Fibroblast of the aortic adventitia (primary cell): ENCODE results near the gene POU3F2. TPM values are rescaled to one million over a fixed set of nuclear protein-coding genes. Genes with fewer than 3 reads are reported as not detected.

Source experiments
- DNase-seq: peaks from one replicate; pipeline ENCODE4 v3.0.0-alpha.2; 2010; ENCODE audit warnings: low read depth
- H3K4me3 ChIP-seq: 2 replicates; pipeline ENCODE4 v1.5.1; 2011; ENCODE audit warnings: low read depth, mild to moderate bottlenecking, control low read depth, low read length, moderate library complexity
- total RNA-seq: library from RNA; depleted of rRNA; stranded (reverse); fragments of >200 nt; gene quantifications from 2 replicates; pipeline ENCODE4 v1.2.3, GENCODE V29; 2012; ENCODE audit warnings: low replicate concordance
- TF ChIP-seq, protein P1 (sequence below): IDR thresholded peaks from 2 replicates; pipeline ENCODE4 v1.5.1; 2011; ENCODE audit warnings: mild to moderate bottlenecking, low read length, control low read depth, inconsistent platforms; ENCODE audit not compliant: insufficient read depth

Gene POU3F2
- total RNA-seq, 1 donor, result not detected

DNA sequence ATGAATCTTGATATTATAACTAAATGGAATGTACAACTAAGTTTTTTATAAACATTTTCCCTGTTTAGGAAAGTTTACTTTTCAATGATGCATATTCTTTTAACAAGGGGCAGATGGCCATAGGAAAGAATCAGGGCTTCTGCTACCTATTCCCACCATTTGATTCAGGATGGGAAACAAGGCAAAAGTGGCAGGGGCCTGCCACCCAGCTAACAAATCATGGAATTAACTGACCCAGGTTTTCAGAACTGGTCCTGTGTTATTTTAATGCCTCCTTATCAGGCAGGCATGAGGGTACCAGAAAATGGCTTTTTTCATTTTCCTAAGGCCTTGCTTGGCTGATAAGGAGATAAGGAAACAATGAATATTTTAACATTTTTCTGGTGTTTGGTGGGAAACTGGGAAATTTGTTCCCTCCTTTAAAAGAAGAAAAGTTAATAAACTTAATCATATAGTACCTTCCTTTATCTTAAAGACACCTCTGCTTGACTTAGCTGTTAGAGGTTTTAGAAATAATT, 6.7 kb downstream of the POU3F2 start:
- H3K4me3 ChIP-seq, result no peak overlapping the region
- DNase-seq, result no peak

DNA sequence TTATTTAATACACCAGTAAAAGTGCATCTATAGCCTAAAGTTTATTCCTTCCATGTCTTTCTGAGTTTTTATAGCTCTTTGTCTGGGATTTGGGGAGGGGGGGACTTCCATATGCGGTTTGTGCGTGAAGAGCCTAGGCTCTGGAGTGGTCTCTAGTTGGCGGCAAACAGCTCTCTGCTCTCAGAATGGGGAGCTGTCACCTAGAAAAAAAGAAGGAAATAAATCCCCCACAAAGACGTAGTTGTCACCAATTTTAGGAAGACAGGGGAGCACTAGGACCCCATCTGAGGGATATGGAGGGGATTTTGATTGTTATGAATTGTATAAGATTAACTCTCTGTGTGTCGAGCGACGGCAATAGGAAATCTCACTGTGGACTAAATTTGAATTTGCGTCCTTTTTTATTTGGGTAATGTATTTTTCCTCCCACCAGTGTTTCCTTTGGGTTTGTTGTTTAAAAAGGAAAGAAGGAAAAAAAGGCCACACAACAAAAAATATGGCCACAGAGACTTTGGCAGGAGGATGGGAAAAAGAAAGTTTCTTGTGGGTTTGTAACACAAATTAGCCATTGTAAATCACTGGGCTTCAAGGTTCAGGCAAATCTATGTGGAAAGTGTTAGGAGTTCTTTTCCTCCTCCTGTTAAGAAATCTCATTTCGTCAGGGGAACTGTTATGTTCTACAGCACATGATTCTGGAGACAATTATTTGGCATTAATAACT, 7.4 kb downstream of the POU3F2 start:
- DNase-seq, result no peak
- TF ChIP-seq, protein P1, sequence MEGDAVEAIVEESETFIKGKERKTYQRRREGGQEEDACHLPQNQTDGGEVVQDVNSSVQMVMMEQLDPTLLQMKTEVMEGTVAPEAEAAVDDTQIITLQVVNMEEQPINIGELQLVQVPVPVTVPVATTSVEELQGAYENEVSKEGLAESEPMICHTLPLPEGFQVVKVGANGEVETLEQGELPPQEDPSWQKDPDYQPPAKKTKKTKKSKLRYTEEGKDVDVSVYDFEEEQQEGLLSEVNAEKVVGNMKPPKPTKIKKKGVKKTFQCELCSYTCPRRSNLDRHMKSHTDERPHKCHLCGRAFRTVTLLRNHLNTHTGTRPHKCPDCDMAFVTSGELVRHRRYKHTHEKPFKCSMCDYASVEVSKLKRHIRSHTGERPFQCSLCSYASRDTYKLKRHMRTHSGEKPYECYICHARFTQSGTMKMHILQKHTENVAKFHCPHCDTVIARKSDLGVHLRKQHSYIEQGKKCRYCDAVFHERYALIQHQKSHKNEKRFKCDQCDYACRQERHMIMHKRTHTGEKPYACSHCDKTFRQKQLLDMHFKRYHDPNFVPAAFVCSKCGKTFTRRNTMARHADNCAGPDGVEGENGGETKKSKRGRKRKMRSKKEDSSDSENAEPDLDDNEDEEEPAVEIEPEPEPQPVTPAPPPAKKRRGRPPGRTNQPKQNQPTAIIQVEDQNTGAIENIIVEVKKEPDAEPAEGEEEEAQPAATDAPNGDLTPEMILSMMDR, result no peak
- no peak overlapping the region for H3K4me3 ChIP-seq

More for the DNA sequence above, 6.7 kb downstream of the POU3F2 start:
- TF ChIP-seq, protein P1, result no peak

DNA sequence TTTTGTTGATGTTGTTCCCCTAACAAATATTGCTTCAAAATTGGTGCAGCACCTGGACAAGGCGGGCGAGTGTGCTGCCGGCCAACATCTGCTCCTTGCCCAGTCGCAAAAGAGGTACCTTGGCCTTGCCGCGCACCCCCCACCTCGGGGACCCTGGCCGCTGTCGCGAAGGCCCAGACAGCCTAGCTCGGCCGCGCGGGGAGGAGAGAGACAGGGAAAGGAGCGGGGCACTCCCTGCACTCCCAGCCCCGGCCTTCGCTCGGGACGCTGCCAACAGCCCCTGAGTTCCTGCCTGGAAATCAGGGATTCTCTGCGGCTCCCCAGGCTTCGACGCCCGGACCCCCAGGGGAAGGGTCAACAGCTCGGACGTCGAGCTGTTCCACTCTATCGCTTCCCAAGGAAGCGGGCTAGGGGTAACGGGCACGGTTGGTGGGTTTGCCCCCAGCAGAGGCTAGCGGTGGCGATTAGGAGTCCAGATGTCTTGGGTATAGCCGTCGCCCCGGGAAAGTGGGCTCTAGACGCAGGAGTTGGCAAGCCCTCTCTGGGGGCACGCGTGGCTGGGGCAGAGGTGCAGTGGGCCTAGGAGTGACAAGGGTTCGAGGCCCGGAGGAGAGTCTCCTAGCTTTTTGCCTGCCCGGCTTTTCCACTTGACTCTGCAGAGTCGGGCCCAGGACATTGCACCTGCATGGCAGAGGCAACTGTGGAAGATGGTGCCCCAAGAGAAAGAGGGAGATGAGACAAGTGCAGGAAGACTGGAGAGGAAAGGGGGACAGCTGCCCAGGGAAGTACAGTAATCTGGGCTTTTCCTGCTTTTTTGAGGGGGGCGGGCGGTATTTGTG, 8.2 kb downstream of the POU3F2 start:
- TF ChIP-seq, protein P1, result no peak
- H3K4me3 ChIP-seq, result no peak overlapping the region
- DNase-seq, result no peak

DNA sequence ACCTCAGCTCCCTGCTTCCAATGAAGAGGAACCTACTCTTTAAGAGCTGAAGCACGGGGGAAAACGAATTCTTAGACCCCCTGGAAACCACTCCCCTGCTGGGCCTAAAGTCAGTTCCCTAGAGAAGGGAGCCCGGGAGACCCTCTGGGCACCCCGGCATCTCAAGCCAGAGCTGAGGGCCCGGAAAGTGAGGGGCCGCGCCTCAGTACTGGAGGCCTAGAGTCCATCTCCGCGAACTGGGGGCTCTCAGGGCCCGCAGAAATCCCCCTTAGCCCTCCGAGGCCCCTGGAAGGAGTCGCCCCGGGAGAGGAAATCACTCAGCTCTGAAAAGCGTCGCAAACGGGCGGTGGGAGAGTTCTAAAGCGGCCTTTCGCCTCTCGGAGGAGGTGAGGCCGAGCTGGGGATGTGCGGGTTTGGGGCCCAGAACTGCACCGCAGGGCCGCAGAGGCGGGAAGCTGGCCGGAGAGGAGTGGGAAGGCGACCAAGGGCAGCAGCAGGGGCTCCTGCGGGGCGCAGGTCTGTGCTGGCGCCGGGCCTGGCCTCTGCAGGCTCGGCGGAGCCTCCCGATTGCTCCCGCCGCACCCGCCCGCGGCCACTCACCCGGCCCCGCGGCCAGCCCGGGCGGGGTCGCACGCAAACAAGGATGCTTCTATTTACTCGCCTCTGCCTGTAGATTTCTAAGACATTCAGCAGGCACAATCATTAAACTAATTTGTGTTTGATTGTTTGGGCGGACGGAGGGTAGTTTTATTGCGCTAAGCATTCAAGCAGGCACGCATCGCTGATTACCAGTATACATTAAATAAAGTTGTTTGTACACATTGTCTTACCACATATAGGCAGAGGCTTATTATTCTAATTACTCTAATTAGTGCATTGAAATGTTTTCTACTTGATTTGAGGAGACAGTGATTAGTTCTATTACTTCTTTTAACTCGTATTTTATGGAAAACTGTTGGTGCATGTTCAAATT, 9.2 kb downstream of the POU3F2 start:
- TF ChIP-seq, protein P1, result no peak
- no peak for DNase-seq
- H3K4me3 ChIP-seq, result no peak overlapping the region

DNA sequence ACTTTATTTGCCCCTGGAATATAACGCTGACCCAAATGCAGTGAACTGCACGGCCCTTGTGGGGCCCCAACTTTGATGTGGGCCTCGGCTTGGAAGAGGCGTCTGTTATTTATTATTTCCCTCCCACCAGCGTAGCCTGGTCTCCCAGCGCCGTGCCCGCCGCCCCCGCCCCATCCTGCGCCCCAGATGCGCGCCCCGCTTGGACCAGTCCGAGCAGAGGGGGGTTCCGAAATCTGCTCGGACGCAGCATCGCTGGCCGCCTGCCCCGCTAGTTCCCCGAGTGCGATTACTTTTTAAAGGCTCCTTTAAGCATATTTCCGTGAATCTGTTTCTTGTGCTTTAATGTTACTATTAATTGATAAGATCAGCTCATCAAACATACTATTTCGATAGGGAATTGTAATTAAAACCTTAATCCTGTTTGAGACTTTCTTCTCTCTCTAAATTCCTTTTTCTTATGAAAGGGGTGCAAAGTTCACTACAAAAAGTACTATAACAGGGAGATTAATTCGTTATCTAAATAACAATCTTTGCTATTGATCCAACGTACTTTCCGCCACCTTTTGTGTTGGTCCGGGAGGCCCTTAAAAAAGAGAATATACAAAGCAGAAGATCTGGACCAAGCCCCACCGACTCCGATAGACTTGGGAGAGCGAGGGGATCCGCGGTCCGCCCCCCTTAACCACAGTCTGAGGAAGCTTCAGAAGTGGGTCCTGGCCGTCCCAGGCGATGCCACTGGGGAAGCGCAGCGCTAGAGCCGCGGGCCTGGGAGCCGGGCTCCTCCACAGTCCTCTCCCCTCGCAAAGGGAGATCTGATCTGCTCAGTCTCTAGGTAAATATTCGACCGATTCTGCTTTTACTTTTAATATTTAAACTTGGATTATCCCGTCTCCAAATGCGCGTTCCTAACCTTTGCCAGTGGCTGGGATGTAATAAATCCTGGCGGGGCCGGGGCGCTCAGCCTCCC, 10.2 kb downstream of the POU3F2 start:
- H3K4me3 ChIP-seq, result peak overlapping the region; percentile 37
- DNase-seq, result no peak
- TF ChIP-seq, protein P1, result no peak
